Neural crest cell (in vitro differentiated cells): Measurements from ENCODE around the gene BTG2. TPM values are rescaled to one million over a fixed set of nuclear protein-coding genes. Genes with fewer than 3 reads are reported as not detected.

Source experiments
- DNase-seq: peaks from one replicate; pipeline ENCODE4 v3.0.0; 2021; ENCODE audit warnings: low read depth, mixed read lengths, low spot score
- H3K27ac Mint-ChIP-seq: one replicate; pipeline ENCODE4 v1.8.0; 2021; ENCODE audit warnings: mild to moderate bottlenecking, mixed read lengths; ENCODE audit not compliant: unreplicated experiment
- H3K27me3 Mint-ChIP-seq: 2 replicates; pipeline ENCODE4 v1.8.0; 2021; ENCODE audit warnings: low read depth, mild to moderate bottlenecking, mixed read lengths
- H3K36me3 Mint-ChIP-seq: 2 replicates; pipeline ENCODE4 v1.8.0; 2021; ENCODE audit warnings: low read depth, mild to moderate bottlenecking, mixed read lengths
- H3K4me1 Mint-ChIP-seq: 2 replicates; pipeline ENCODE4 v1.8.0; 2021; ENCODE audit warnings: mixed read lengths
- H3K4me3 Mint-ChIP-seq: one replicate; pipeline ENCODE4 v1.8.0; 2021; ENCODE audit warnings: mild to moderate bottlenecking, mixed read lengths
- H3K9me3 Mint-ChIP-seq: 2 replicates; pipeline ENCODE4 v1.8.0; 2021; ENCODE audit warnings: mixed read lengths
- CTCF ChIP-seq: fragments of 200-600 bp; sonication (generic); conservative IDR thresholded peaks from 2 replicates; pipeline ENCODE4 v1.5.0; 2021; ENCODE audit warnings: antibody characterized with exemption, mild to moderate bottlenecking
- total RNA-seq: library from RNA; stranded (reverse); gene quantifications from 2 replicates; pipeline ENCODE4 v1.2.1, GENCODE V29; 2021

BTG2 gene
- total RNA-seq, 1 donor from 2014 or later = 18.1 TPM

DNA sequence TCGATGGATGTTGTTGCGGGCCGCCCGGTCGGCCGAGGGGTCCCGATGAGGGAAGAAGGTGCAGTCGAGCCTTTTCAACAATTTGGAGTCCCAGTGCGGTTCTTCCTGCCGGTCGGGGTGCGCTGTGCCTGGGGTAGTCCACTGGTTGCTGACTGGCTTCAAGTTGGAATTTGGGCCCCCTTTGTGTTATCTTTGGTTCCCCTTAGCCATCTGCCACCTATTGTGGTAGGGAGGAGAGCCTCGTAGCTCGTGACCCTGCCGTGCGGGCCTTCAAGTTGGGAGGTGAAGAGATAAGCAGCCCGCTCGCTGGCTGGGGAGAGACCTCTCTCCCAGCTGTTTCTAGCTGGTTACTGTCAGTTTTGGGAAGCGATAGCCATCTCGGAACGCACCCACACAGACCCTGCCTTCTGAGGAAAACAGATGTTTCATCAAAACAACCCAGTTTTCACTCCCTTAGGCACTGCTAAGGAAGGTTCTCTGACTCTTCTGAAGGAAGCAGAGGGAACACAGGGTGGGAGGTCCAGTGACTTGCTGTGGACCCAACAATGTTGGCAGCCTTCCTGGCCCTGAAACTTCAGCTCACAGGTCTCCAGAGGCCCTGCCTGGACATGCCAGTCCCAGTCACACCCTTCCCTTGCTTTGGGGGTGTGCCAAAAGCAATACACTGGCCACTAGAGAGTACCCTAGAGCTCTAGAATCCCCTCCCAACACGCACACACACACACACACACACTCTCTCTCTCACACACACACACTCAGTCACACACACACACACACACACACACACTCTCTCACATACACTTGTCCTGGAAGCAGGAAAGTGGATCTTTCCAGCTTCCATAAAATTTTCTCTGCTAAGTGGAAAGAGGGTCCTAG lies 1.0 kb downstream of the BTG2 start:
- TF ChIP-seq CTCF = no peak
- H3K27ac Mint-ChIP-seq = peak overlapping the region; percentile 45
- no peaks in the 10 kb centered on the region for H3K9me3 Mint-ChIP-seq
- DNase-seq = no peak
- H3K4me3 Mint-ChIP-seq = peak overlapping the region; percentile 91
- H3K36me3 Mint-ChIP-seq = no peaks in the 10 kb centered on the region
- H3K4me1 Mint-ChIP-seq = peaks cover 49% of the 10 kb centered on the region
- peaks cover 7% of the 10 kb centered on the region for H3K27me3 Mint-ChIP-seq

DNA sequence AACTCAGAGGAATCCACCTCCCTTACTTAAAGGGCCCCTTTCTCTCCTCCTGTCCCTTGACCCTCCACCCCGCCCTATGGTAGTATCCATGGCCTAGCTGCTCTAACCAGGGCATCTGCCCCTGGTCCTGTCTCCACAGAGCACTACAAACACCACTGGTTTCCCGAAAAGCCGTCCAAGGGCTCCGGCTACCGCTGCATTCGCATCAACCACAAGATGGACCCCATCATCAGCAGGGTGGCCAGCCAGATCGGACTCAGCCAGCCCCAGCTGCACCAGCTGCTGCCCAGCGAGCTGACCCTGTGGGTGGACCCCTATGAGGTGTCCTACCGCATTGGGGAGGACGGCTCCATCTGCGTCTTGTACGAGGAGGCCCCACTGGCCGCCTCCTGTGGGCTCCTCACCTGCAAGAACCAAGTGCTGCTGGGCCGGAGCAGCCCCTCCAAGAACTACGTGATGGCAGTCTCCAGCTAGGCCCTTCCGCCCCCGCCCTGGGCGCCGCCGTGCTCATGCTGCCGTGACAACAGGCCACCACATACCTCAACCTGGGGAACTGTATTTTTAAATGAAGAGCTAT lies 1.7 kb downstream of the BTG2 start:
- no peak for DNase-seq
- no peak overlapping the region for H3K27ac Mint-ChIP-seq
- H3K27me3 Mint-ChIP-seq = peaks cover 7% of the 10 kb centered on the region
- H3K4me1 Mint-ChIP-seq = peaks cover 49% of the 10 kb centered on the region
- H3K9me3 Mint-ChIP-seq = no peaks in the 10 kb centered on the region
- H3K4me3 Mint-ChIP-seq = peak overlapping the region; percentile 91
- TF ChIP-seq CTCF = no peak
- no peaks in the 10 kb centered on the region for H3K36me3 Mint-ChIP-seq

DNA sequence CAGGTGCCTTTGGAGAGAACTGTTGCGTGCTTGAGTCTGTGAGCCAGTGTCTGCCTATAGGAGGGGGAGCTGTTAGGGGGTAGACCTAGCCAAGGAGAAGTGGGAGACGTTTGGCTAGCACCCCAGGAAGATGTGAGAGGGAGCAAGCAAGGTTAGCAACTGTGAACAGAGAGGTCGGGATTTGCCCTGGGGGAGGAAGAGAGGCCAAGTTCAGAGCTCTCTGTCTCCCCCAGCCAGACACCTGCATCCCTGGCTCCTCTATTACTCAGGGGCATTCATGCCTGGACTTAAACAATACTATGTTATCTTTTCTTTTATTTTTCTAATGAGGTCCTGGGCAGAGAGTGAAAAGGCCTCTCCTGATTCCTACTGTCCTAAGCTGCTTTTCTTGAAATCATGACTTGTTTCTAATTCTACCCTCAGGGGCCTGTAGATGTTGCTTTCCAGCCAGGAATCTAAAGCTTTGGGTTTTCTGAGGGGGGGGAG lies 2.4 kb downstream of the BTG2 start:
- Mint-ChIP-seq H3K27me3 (peaks cover 7% of the 10 kb centered on the region), H3K4me1 (peaks cover 49% of the 10 kb centered on the region), H3K9me3 (no peaks in the 10 kb centered on the region), H3K27ac (no peak overlapping the region), H3K36me3 (no peaks in the 10 kb centered on the region), H3K4me3 (peak overlapping the region; percentile 91)
- DNase-seq = no peak
- TF ChIP-seq CTCF = no peak

DNA sequence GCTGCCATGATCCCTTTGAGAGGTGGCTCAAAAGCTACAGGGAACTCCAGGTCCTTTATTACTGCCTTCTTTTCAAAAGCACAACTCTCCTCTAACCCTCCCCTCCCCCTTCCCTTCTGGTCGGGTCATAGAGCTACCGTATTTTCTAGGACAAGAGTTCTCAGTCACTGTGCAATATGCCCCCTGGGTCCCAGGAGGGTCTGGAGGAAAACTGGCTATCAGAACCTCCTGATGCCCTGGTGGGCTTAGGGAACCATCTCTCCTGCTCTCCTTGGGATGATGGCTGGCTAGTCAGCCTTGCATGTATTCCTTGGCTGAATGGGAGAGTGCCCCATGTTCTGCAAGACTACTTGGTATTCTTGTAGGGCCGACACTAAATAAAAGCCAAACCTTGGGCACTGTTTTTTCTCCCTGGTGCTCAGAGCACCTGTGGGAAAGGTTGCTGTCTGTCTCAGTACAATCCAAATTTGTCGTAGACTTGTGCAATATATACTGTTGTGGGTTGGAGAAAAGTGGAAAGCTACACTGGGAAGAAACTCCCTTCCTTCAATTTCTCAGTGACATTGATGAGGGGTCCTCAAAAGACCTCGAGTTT lies 3.1 kb downstream of the BTG2 start:
- no peak for DNase-seq
- Mint-ChIP-seq H3K27me3 (peaks cover 7% of the 10 kb centered on the region), H3K36me3 (no peaks in the 10 kb centered on the region), H3K27ac (no peak overlapping the region), H3K9me3 (no peaks in the 10 kb centered on the region), H3K4me3 (peak overlapping the region; percentile 91), H3K4me1 (peaks cover 49% of the 10 kb centered on the region)
- TF ChIP-seq CTCF = no peak

- H3K4me1 Mint-ChIP-seq = peaks cover 47% of the 10 kb centered on the region
- no peak for TF ChIP-seq CTCF
- peaks cover 6% of the 10 kb centered on the region for H3K27me3 Mint-ChIP-seq
- H3K36me3 Mint-ChIP-seq = no peaks in the 10 kb centered on the region
- H3K4me3 Mint-ChIP-seq = peak overlapping the region; percentile 91
- H3K9me3 Mint-ChIP-seq = no peaks in the 10 kb centered on the region
- no peak overlapping the region for H3K27ac Mint-ChIP-seq
- no peak for DNase-seq
Observed at GRCh38 chr1:203308923-203309331, 3.6 kb downstream of the BTG2 start.
